Thyroid gland (tissue), 4 donors: Measurements from ENCODE around the gene KRAS.

Experiments used
- POLR2A ChIP-seq, 2 donors: fragments of 450-650 bp; IDR thresholded peaks; one replicate each; pipeline ENCODE4 v1.6.1; 2017; ENCODE audit warnings: antibody characterized with exemption in 2 of 2, mild to moderate bottlenecking in 2 of 2, moderate library complexity in 1 of 2
- TF ChIP-seq, protein P1 (sequence below), 6 experiments: fragments of 200-600 bp in 3 of 6; fragments of 450-650 bp in 3 of 6; sonication (generic) in 3 of 6; IDR thresholded peaks; one replicate each; pipeline ENCODE4 v1.5.1; 2016 to 2019; ENCODE audit warnings: antibody characterized with exemption in 6 of 6, mild to moderate bottlenecking in 2 of 6, inconsistent platforms in 1 of 6, moderate library complexity in 1 of 6

DNA sequence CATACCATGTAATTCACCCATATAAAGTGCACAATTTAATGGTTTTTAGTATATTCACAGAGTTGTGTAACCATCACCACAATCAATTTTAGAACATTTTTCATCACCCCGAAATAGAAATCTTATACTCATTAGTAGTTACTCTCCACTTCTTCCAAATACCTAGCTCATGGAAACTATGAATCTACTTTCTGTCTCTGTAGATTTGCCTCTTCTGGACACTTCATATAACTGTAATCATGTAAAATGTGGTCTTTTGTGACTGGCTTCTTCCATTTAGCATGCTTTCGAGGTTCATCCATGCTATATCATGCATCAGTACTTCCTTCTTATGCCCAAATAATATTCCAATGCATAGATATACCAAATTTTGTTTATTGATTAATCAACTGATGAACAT, 66.6 kb downstream of the KRAS start:
- TF ChIP-seq, protein P1, sequence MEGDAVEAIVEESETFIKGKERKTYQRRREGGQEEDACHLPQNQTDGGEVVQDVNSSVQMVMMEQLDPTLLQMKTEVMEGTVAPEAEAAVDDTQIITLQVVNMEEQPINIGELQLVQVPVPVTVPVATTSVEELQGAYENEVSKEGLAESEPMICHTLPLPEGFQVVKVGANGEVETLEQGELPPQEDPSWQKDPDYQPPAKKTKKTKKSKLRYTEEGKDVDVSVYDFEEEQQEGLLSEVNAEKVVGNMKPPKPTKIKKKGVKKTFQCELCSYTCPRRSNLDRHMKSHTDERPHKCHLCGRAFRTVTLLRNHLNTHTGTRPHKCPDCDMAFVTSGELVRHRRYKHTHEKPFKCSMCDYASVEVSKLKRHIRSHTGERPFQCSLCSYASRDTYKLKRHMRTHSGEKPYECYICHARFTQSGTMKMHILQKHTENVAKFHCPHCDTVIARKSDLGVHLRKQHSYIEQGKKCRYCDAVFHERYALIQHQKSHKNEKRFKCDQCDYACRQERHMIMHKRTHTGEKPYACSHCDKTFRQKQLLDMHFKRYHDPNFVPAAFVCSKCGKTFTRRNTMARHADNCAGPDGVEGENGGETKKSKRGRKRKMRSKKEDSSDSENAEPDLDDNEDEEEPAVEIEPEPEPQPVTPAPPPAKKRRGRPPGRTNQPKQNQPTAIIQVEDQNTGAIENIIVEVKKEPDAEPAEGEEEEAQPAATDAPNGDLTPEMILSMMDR (IDR thresholded peaks at IDR 0.05), result no peak
- TF ChIP-seq POLR2A (IDR thresholded peaks at IDR 0.05), result no peak
